Prostate gland (tissue), 2 donors: ENCODE measurements around the gene SHISAL1. TPM values are rescaled to one million over a fixed set of nuclear protein-coding genes. Genes with fewer than 3 reads are reported as not detected.

Experiments
- DNase-seq: peaks from one replicate; pipeline ENCODE4 v3.0.0-alpha.2; 2019; ENCODE audit warnings: low spot score
- H3K27ac ChIP-seq, 2 donors: fragments of 200-600 bp; sonication (generic); 2 replicates each; pipeline ENCODE4 v1.5.1; 2017 to 2019
- H3K27me3 ChIP-seq: fragments of 200-600 bp; sonication (generic); replicated peaks from 2 replicates; pipeline ENCODE4 v1.5.1; 2019; ENCODE audit not compliant: insufficient read depth
- H3K36me3 ChIP-seq, 2 donors: fragments of 200-600 bp; sonication (generic); 1 replicate in 1 of 2; 2 replicates in 1 of 2; pipeline versions ENCODE4 v1.5.1 to v1.8.1; 2017 to 2019
- H3K4me1 ChIP-seq: fragments of 200-600 bp; sonication (generic); replicated peaks from 2 replicates; pipeline ENCODE4 v1.5.1; 2019
- H3K4me3 ChIP-seq, 2 donors: fragments of 200-600 bp; sonication (generic); 2 replicates each; pipeline ENCODE4 v1.5.1; 2017 to 2019
- H3K9me3 ChIP-seq: fragments of 200-600 bp; sonication (generic); 2 replicates; pipeline ENCODE4 v1.5.1; 2017
- POLR2A ChIP-seq: fragments of 450-650 bp; IDR thresholded peaks from one replicate; pipeline ENCODE4 v1.6.1; 2016; ENCODE audit warnings: antibody characterized with exemption, mild to moderate bottlenecking
- POLR2AphosphoS5 ChIP-seq: sonication (generic); formaldehyde crosslinking; IDR thresholded peaks from one replicate; pipeline ENCODE4 v1.6.1; 2017; ENCODE audit warnings: antibody characterized with exemption
- WGBS: methylation state at CpG from one replicate; pipeline ENCODE4 v1.1.5; 2018; 5-methylcytosine and 5-hydroxymethylcytosine counted together
- intact Hi-C: fragments of 100-400 bp; cut with DNase I; formaldehyde crosslinking; loops from one replicate; pipeline ENCODE4 v1.14.2; 2022
- total RNA-seq, 2 donors: library from RNA; depleted of rRNA; stranded (reverse); fragments of >200 nt; gene quantifications; one replicate each; pipeline ENCODE4 v1.1.0, GENCODE V29; 2016
- TF ChIP-seq, protein P1 (sequence below), 4 experiments: fragments of 200-600 bp in 2 of 4; fragments of 450-650 bp in 2 of 4; sonication (generic) in 2 of 4; IDR thresholded peaks; 1 replicate in 3 of 4; 2 replicates in 1 of 4; pipeline ENCODE4 v1.5.1; 2016 to 2019; ENCODE audit warnings: antibody characterized with exemption in 4 of 4, mild to moderate bottlenecking in 2 of 4, moderate library complexity in 2 of 4

Gene SHISAL1
- total RNA-seq, 2 donors from 2014 or later, result 1.8 to 7.8 TPM

DNA sequence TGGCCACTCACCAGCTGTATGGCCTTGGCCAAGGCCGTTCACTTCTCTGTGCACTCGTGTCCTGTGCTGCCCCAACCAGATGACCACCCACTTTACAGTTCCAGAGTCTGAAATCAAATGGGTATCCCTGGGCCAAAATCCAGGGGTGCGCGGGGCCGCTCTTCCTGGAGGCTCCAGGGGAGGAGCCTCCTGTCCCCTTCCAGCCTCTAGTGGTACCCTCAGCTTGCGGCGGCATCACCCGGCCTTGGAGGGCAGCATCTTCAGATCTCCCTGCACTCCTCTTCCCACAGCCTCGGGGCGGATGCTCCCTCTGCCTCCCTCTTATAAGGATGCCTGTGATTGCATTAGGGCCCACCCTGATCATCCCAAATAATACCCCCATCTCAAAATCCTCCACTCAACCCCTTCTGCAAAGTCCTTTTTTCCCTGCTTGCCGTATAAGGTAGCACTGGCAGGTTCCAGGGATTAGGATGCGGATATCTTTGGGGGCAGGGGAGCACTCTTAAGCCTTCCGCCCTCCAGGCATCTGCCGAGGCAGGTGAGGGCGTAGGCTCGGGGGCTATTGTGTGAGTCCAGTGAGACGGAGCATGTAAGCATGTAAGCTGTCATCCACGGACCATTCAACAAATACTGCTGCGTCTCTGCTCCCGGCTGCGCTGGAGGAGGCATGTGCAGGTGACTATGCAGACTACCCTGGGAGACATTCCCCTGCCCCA is 24.4 kb upstream of the SHISAL1 start:
- Histone ChIP-seq H3K27me3 (peaks cover under 1% of the 10 kb centered on the region), H3K36me3 (no peaks in the 10 kb centered on the region), H3K27ac (no peak overlapping the region), H3K4me1 (peaks cover 6% of the 10 kb centered on the region), H3K9me3 (no peaks in the 10 kb centered on the region), H3K4me3 (no peak overlapping the region)
- TF ChIP-seq POLR2AphosphoS5 (no peak), POLR2A (no peak)
- TF ChIP-seq, protein P1, sequence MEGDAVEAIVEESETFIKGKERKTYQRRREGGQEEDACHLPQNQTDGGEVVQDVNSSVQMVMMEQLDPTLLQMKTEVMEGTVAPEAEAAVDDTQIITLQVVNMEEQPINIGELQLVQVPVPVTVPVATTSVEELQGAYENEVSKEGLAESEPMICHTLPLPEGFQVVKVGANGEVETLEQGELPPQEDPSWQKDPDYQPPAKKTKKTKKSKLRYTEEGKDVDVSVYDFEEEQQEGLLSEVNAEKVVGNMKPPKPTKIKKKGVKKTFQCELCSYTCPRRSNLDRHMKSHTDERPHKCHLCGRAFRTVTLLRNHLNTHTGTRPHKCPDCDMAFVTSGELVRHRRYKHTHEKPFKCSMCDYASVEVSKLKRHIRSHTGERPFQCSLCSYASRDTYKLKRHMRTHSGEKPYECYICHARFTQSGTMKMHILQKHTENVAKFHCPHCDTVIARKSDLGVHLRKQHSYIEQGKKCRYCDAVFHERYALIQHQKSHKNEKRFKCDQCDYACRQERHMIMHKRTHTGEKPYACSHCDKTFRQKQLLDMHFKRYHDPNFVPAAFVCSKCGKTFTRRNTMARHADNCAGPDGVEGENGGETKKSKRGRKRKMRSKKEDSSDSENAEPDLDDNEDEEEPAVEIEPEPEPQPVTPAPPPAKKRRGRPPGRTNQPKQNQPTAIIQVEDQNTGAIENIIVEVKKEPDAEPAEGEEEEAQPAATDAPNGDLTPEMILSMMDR (IDR thresholded peaks at IDR 0.05), result no peak
- 79% methylated on average over 21 of the region's 21 CpGs for WGBS
- intact Hi-C loops, result no loop called here
- DNase-seq, result no peak

DNA sequence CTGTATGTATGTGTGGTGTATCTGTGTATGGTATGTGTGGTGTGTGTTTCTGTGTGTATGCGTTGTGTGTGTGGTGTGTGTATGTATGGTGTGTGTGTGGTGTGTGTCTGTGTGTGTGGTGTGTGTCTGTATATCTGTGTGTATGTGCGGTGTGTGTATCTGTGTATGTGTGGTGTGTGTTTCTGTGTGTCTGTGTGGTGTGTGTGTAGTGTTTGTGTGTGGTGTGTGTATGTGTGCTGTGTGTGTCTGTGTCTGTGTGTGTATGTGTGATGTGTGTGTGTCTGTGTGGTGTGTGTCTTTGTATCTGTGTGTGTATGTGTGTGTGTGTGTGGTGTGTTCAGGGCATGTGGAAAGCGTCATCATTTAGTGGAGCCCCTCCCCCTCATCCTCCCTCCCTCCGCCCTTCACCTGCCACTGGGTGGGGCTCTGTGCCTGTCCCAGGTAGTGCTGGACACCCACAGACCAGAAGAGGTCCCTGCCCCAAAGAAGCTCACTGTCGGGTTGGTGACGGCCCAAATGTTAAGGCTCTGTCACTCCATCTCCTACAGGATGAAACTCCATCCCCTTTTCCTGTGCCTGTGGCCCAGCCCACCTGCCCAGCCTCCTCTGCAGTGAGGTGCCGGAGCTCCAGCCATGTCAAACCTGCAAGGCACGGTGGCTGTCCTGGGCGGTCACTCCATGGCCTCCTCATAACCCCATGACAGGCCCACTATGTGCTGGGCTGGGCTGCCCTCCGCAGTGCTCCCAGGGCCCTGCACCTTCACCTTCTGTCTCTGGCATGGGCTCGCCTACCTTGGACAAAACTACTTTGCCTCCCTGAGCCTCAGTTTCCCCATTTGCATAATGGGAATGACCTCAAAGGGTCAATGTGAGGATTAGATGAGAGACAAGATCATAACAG is 23.4 kb upstream of the SHISAL1 start:
- H3K9me3 ChIP-seq, result no peaks in the 10 kb centered on the region
- no peaks in the 10 kb centered on the region for H3K4me1 ChIP-seq
- no peaks in the 10 kb centered on the region for H3K36me3 ChIP-seq
- no peak for DNase-seq
- peaks cover 2% of the 10 kb centered on the region for H3K27me3 ChIP-seq
- intact Hi-C loops, result no loop called here
- 78% methylated on average over 11 of the region's 11 CpGs for WGBS
- no peak overlapping the region for H3K27ac ChIP-seq
- no peak overlapping the region for H3K4me3 ChIP-seq
- TF ChIP-seq, protein P1 (IDR thresholded peaks at IDR 0.05), result no peak
- TF ChIP-seq POLR2A, result no peak
- no peak for TF ChIP-seq POLR2AphosphoS5

DNA sequence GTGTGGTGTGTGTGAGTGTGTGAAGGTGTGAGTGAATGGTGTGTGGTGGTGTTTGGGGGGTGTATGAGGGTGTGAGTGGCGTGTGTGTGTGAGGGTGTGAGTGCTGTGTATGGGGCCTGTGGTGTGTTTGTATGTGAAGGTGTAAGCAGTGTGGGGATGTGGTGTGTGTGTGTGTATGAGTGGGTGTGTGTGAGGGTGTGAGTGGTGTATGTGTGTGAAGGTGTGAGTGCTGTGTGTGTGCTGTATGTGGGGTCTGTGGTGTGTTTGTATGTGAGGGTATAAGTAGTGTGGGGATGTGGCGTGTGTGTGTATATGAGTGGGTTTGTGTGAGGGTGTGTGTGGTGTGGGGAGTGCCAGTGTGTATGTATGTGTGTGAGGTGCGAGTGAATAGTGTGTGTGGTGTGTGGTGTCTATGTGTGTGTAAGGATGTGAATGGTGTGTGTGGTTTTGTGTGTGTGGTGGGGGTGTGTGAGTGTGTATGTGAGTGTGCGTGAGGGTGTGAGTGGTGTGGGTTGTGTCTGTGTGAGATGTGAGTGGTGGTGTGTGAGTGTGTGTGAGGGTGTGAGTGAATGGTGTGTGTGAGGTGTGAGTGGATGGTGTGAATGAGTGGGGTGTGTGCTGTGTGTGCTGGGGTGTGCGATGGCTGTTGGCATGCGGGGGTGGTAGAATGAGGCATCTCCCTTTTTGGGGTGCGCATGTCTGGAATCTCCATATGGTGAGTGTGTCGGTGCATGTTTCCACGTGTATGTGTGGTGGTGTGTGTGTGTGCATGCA is 22.5 kb upstream of the SHISAL1 start:
- no peaks in the 10 kb centered on the region for H3K36me3 ChIP-seq
- TF ChIP-seq POLR2AphosphoS5 (no peak), POLR2A (no peak)
- TF ChIP-seq, protein P1 (IDR thresholded peaks at IDR 0.05), result no peak
- no peak overlapping the region for H3K27ac ChIP-seq

DNA sequence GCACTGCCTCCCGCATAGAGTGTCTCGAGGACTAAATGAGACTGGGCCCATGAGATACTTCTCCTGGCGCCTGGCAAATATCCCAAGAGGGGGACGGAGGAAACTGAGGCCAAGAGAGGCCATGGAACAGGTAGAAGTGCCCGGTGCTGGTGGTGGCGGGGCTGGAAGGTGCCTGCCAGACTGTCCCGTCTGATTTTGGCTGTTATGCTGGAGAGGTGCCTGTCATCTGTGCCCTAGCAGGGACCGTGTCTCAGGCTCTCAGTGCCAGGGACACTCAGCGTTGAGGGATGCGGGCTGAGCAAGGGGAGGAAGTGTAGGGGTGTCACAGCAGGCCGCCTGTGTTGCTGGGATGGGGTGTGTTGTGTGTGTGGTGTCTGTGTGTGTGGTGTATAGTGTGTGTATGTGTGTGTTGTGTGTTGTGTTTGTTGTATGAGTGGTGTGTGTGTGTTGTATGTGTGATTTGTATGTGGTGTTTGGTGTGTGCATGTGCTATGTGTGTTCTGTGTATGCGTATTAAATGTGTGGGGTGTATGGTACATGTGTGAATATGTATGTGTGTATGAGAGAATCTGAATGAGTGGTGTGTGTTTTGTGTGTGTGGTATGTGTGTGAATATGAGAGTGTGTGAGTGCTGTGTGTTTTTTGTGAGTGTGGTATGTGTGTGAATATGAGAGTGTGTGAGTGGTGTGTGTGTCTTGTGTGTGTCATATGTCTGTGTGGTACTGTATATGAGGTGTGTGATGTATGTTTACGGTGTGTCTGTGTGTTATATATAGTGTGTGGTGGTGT is 21.3 kb upstream of the SHISAL1 start:
- peaks cover 7% of the 10 kb centered on the region for H3K27me3 ChIP-seq
- DNase-seq, result no peak
- H3K27ac ChIP-seq, result no peak overlapping the region
- 89% methylated on average over 13 of the region's 13 CpGs for WGBS
- H3K4me1 ChIP-seq, result no peaks in the 10 kb centered on the region
- no peak overlapping the region for H3K4me3 ChIP-seq
- no peaks in the 10 kb centered on the region for H3K9me3 ChIP-seq
- intact Hi-C loops, result no loop called here
- TF ChIP-seq, protein P1 (IDR thresholded peaks at IDR 0.05), result no peak
- TF ChIP-seq POLR2AphosphoS5 (no peak), POLR2A (no peak)
- H3K36me3 ChIP-seq, result no peaks in the 10 kb centered on the region

More for the DNA sequence above, 22.5 kb upstream of the SHISAL1 start:
- intact Hi-C loops, result no loop called here
- no peak for DNase-seq
- Histone ChIP-seq H3K9me3 (no peaks in the 10 kb centered on the region), H3K4me1 (no peaks in the 10 kb centered on the region), H3K4me3 (no peak overlapping the region), H3K27me3 (peaks cover 2% of the 10 kb centered on the region)
- WGBS, result 93% methylated on average over 9 of the region's 9 CpGs
